Parathyroid adenoma (tissue), 2 donors: Measurements from ENCODE around the gene ADPRM.

Experiments
- H2AFZ ChIP-seq: fragments of 300-600 bp; sonication (generic); one replicate; pipeline ENCODE4 v1.7.0; 2017; ENCODE audit warnings: antibody characterized with exemption, mild to moderate bottlenecking
- H3K27ac ChIP-seq: fragments of 300-600 bp; sonication (generic); one replicate; pipeline ENCODE4 v1.7.0; 2017
- H3K27me3 ChIP-seq: fragments of 300-600 bp; sonication (generic); one replicate; pipeline ENCODE4 v1.7.0; 2017; ENCODE audit warnings: low read length; ENCODE audit not compliant: control insufficient read depth, insufficient read depth
- H3K36me3 ChIP-seq: fragments of 300-600 bp; sonication (generic); one replicate; pipeline ENCODE4 v1.7.0; 2017; ENCODE audit warnings: low read length; ENCODE audit not compliant: control insufficient read depth, insufficient read depth
- H3K4me1 ChIP-seq: fragments of 300-600 bp; sonication (generic); one replicate; pipeline ENCODE4 v1.7.0; 2017; ENCODE audit warnings: control low read depth
- H3K4me2 ChIP-seq: fragments of 300-600 bp; sonication (generic); one replicate; pipeline ENCODE4 v1.7.0; 2017; ENCODE audit warnings: low read length
- H3K4me3 ChIP-seq: fragments of 300-600 bp; sonication (generic); one replicate; pipeline ENCODE4 v1.7.0; 2017; ENCODE audit warnings: low read depth, low read length
- H3K79me2 ChIP-seq: fragments of 300-600 bp; sonication (generic); one replicate; pipeline ENCODE4 v1.7.0; 2017; ENCODE audit warnings: control low read depth
- H3K9ac ChIP-seq: fragments of 300-600 bp; sonication (generic); one replicate; pipeline ENCODE4 v1.7.0; 2017; ENCODE audit warnings: mild to moderate bottlenecking
- H3K9me3 ChIP-seq: fragments of 300-600 bp; sonication (generic); one replicate; pipeline ENCODE4 v1.7.0; 2017; ENCODE audit warnings: low read length; ENCODE audit not compliant: control insufficient read depth
- CTCF ChIP-seq: fragments of 300-600 bp; sonication (generic); IDR thresholded peaks from one replicate; pipeline ENCODE4 v1.7.0; 2017; ENCODE audit warnings: antibody characterized with exemption, mild to moderate bottlenecking
- donor health status: primary hyperparathyroidism.

The ADPRM gene

DNA sequence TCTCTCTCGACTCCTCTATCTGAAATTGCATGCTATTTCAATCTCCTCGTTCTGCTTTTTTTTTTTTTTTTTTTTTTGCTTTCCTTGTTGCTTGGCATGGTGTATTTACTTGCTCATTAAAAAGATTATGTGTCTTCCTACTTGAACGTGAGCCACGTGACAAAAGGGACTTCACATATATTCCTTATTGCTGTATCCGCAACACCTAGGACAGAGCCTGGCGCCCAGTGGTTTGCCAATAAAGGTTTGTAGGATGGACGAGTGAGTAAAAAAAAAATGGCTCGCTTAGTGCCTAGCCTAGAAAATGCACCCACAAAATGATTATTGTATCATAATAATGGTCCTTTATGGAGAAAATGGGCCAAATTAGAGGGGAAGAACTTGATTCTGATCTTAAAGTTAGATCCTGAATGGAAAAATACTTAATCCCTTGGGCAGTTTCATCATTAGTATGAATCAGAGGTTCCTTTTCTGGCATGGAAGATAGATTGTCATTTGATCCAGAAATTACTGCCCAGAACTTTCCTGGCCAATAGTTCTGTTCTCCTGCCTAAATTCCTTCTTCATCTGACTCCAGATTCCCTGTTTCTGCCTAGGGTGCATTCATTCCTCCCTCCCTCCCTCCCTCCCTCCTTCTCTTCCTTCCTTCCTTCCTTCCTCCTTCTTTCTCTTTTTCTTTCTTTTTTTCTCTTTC is 46.1 kb downstream of the ADPRM start:
- Histone ChIP-seq H3K36me3 (no peaks in the 10 kb centered on the region), H3K4me3 (no peak overlapping the region), H3K79me2 (no peaks in the 10 kb centered on the region), H2AFZ (no peak overlapping the region), H3K9ac (no peak overlapping the region), H3K4me1 (no peaks in the 10 kb centered on the region), H3K9me3 (no peaks in the 10 kb centered on the region), H3K27me3 (no peaks in the 10 kb centered on the region), H3K4me2 (no peak overlapping the region), H3K27ac (no peak overlapping the region)
- no peak for TF ChIP-seq CTCF

- no peaks in the 10 kb centered on the region for H3K79me2 ChIP-seq
- no peak overlapping the region for H3K27ac ChIP-seq
- no peak overlapping the region for H3K9ac ChIP-seq
Observed at GRCh38 chr17:10744501-10745000, 47.2 kb downstream of the ADPRM start.

GRCh38 chr17:10745231-10745630 is 47.8 kb downstream of the ADPRM start:
- Histone ChIP-seq H3K79me2 (no peaks in the 10 kb centered on the region), H3K27ac (no peak overlapping the region), H3K27me3 (no peaks in the 10 kb centered on the region), H3K9me3 (no peaks in the 10 kb centered on the region), H3K36me3 (no peaks in the 10 kb centered on the region), H2AFZ (no peak overlapping the region), H3K4me3 (no peak overlapping the region), H3K4me2 (no peak overlapping the region), H3K9ac (no peak overlapping the region), H3K4me1 (no peaks in the 10 kb centered on the region)
- no peak for TF ChIP-seq CTCF

More at GRCh38 chr17:10744501-10745000, 47.2 kb downstream of the ADPRM start:
- no peaks in the 10 kb centered on the region for H3K27me3 ChIP-seq
- no peaks in the 10 kb centered on the region for H3K36me3 ChIP-seq
- no peak overlapping the region for H3K4me2 ChIP-seq
- no peak overlapping the region for H2AFZ ChIP-seq
- no peaks in the 10 kb centered on the region for H3K9me3 ChIP-seq
- H3K4me1 ChIP-seq: no peaks in the 10 kb centered on the region
- no peak for TF ChIP-seq CTCF
- H3K4me3 ChIP-seq: no peak overlapping the region

- no peak overlapping the region for H3K4me2 ChIP-seq
- no peak overlapping the region for H3K9ac ChIP-seq
- no peaks in the 10 kb centered on the region for H3K36me3 ChIP-seq
- H3K27ac ChIP-seq: no peak overlapping the region
- H3K4me1 ChIP-seq: no peaks in the 10 kb centered on the region
- no peaks in the 10 kb centered on the region for H3K27me3 ChIP-seq
- no peak overlapping the region for H3K4me3 ChIP-seq
- H3K79me2 ChIP-seq: no peaks in the 10 kb centered on the region
- H3K9me3 ChIP-seq: no peaks in the 10 kb centered on the region
- TF ChIP-seq CTCF: no peak
- H2AFZ ChIP-seq: no peak overlapping the region
Observed at GRCh38 chr17:10748531-10749181, 51.3 kb downstream of the ADPRM start.
